ENCODE measurements around the gene IRS1. TPM values are rescaled to one million over a fixed set of nuclear protein-coding genes. Genes with fewer than 3 reads are reported as not detected.

IRS1 gene
- polyA plus RNA-seq, 1 of the 3 experiments (the other 2 are of a cell fraction): 16.5 TPM

GRCh38 chr2:226699321-226699720 lies 100.3 kb downstream of the IRS1 start:
- Histone ChIP-seq H3K4me2 (no peak overlapping the region), H3K79me2 (ENCODE audit: insufficient read depth) (no peaks in the 10 kb centered on the region), H2AFZ (ENCODE audit: low read depth) (no peak overlapping the region), H3K4me3 (ENCODE audit: low read depth in 2 of 2, low read length in 1 of 2) (no peak overlapping the region), H3K36me3 (replicated peaks in 1 of 2; ENCODE audit: control insufficient read depth in 1 of 2, insufficient read depth in 2 of 2, low read length in 1 of 2) (no peaks in the 10 kb centered on the region), H3K27me3 (ENCODE audit: insufficient read depth) (no peaks in the 10 kb centered on the region), H3F3A (replicated peaks; ENCODE audit: insufficient read depth) (no peaks in the 10 kb centered on the region), H3K27ac (ENCODE audit: low read depth in 2 of 2, low read length in 1 of 2) (no peak overlapping the region), H3K9me2 (no peaks in the 10 kb centered on the region), H3K9me3 (no peaks in the 10 kb centered on the region), H3K4me1 (ENCODE audit: control insufficient read depth in 1 of 2, insufficient read depth in 2 of 2, low read depth in 1 of 2, low read length in 1 of 2) (no peaks in the 10 kb centered on the region; a peak in 1 of 4 replicates), H3K9ac (no peak overlapping the region), H4K20me1 (ENCODE audit: insufficient read depth) (no peaks in the 10 kb centered on the region)
- no peak for DNase-seq
- 68% methylated on average over 2 of the region's 2 CpGs for WGBS (ENCODE audit: low lambda C conversion rate)
- ChIA-PET CTCF (interaction anchor here (1.5 kb wide), 1 partner anchor 12 kb away, joined by 5 read pairs; no protein-coding TSS in a partner anchor), POLR2A (no interaction called here)
- TF ChIP-seq USF1 (IDR thresholded peaks at IDR 0.05; ENCODE audit: borderline replicate concordance, low read depth) (no peak), YY1 (IDR thresholded peaks at IDR 0.05; ENCODE audit: low read depth) (no peak), ELF1 (IDR thresholded peaks at IDR 0.05) (no peak), IRF3 (IDR thresholded peaks at IDR 0.05; ENCODE audit: low read depth, low read length) (no peak), RAD21 (IDR thresholded peaks at IDR 0.05; ENCODE audit: low read length) (no peak), CTCF (IDR thresholded peaks at IDR 0.05) (no peak), MXI1 (IDR thresholded peaks at IDR 0.05; ENCODE audit: low read depth, low read length) (no peak), GABPA (IDR thresholded peaks at IDR 0.05; ENCODE audit: low read depth) (no peak), GATA2 (CRISPR knock-in tag; IDR thresholded peaks at IDR 0.05) (no peak), RXRA (IDR thresholded peaks at IDR 0.05; ENCODE audit: borderline replicate concordance, low read depth) (no peak), CHD2 (IDR thresholded peaks at IDR 0.05; ENCODE audit: low read length, partially characterized antibody) (no peak), TEAD4 (IDR thresholded peaks at IDR 0.05; ENCODE audit: borderline replicate concordance, insufficient read depth) (no peak), FOSL2 (IDR thresholded peaks at IDR 0.05; ENCODE audit: borderline replicate concordance, low read depth) (no peak), RCOR1 (IDR thresholded peaks at IDR 0.05; ENCODE audit: low read length) (no peak), EZH2phosphoT487 (IDR thresholded peaks at IDR 0.05; ENCODE audit: borderline replicate concordance, low read depth) (no peak), NFIC (IDR thresholded peaks at IDR 0.05; ENCODE audit: borderline replicate concordance) (no peak), POLR2AphosphoS5 (IDR thresholded peaks at IDR 0.05; ENCODE audit: low read depth, low read length) (no peak), NRF1 (IDR thresholded peaks at IDR 0.05; ENCODE audit: low read depth, low read length) (no peak)
